Measurements from ENCODE around the gene SCCPDH. TPM values are rescaled to one million over a fixed set of nuclear protein-coding genes. Genes with fewer than 3 reads are reported as not detected.

SCCPDH gene
- total and polyA plus RNA-seq, 2 donors (not counting 3 experiments of a cell fraction or from before 2014, with no cell fraction given) = 24.4 to 37.5 TPM

- Histone ChIP-seq H4K20me1 (replicated peaks; ENCODE audit: control insufficient read depth, extremely low read depth, insufficient read depth, low read length) (no peaks in the 10 kb centered on the region), H3K9ac (replicated peaks; ENCODE audit: extremely low read depth, insufficient read depth, low read length) (no peak overlapping the region), H3K27me3 (ENCODE audit: control insufficient read depth in 2 of 2, insufficient read depth in 2 of 2, low read length in 2 of 2) (no peaks in the 10 kb centered on the region), H2AFZ (ENCODE audit: low read depth, low read length) (no peak overlapping the region), H3K36me3 (ENCODE audit: control insufficient read depth in 2 of 2, extremely low read depth in 1 of 2, insufficient read depth in 2 of 2, low read length in 2 of 2) (no peaks in the 10 kb centered on the region), H3K27ac (ENCODE audit: insufficient read depth, low read depth, low read length) (no peak overlapping the region), H3K9me1 (replicated peaks; ENCODE audit: control insufficient read depth, extremely low read depth, insufficient read depth, low read length) (no peaks in the 10 kb centered on the region), H3K79me2 (ENCODE audit: control insufficient read depth, insufficient read depth, low read length) (no peaks in the 10 kb centered on the region), H3K4me2 (ENCODE audit: insufficient read depth, low read length) (no peak overlapping the region), H3K9me3 (replicated peaks; ENCODE audit: control insufficient read depth, insufficient read depth, low read length) (no peaks in the 10 kb centered on the region), H3K4me1 (ENCODE audit: control insufficient read depth, extremely low read depth, insufficient read depth, low read length) (peaks cover 4% of the 10 kb centered on the region), H3K4me3 (replicated peaks in 1 of 3; ENCODE audit: insufficient read depth in 1 of 3, low read depth in 1 of 3, low read length in 3 of 3) (no peak overlapping the region)
- BruUV-seq (replicated peaks) = no TSS peak
- ChIA-PET POLR2A (no interaction called here), CTCF (interaction anchor here (1.1 to 2.2 kb wide), 3 partner anchors 9 to 186 kb away, joined by 3 to 6 read pairs (median 5); no protein-coding TSS in a partner anchor)
- DNase-seq (ENCODE audit: low read depth, low spot score) (no peak), FAIRE-seq (no peak)
- dilution Hi-C loops (cut with MboI; ENCODE audit: extremely low pct_ligation_motif_present, low sequenced_read_pairs) (no loop called here), intact Hi-C loops (cut with micrococcal nuclease) (no loop called here)
- TF ChIP-seq POLR2AphosphoS5 (IDR thresholded peaks at IDR 0.05; ENCODE audit: insufficient read depth, low read depth, low read length) (no peak), FOS (IDR thresholded peaks at IDR 0.05; ENCODE audit: borderline replicate concordance, insufficient read depth, low read length) (no peak), MYC (IDR thresholded peaks at IDR 0.05; ENCODE audit: low read depth, low read length) (no peak), POLR2A (IDR thresholded peaks at IDR 0.05; ENCODE audit: low read depth, low read length) (no peak), MAX (IDR thresholded peaks at IDR 0.05; ENCODE audit: insufficient read depth, insufficient read length) (no peak), JUN (IDR thresholded peaks at IDR 0.05; ENCODE audit: borderline replicate concordance, insufficient read depth, insufficient read length, low read depth) (no peak), EZH2 (IDR thresholded peaks at IDR 0.05; ENCODE audit: borderline replicate concordance, low read depth, low read length, severe bottlenecking) (no peak), GATA2 (IDR thresholded peaks at IDR 0.05; ENCODE audit: insufficient read depth, insufficient read length, low read depth, low read length) (no peak), CTCF (IDR thresholded peaks at IDR 0.05; ENCODE audit: extremely low read depth in 1 of 2, insufficient read depth in 1 of 2, low read depth in 1 of 2, low read length in 2 of 2) (no peak)
Observed at GRCh38 chr1:246683521-246683920, 40.7 kb upstream of the SCCPDH start.
